ENCODE measurements around the gene GPR78.

The GPR78 gene

DNA sequence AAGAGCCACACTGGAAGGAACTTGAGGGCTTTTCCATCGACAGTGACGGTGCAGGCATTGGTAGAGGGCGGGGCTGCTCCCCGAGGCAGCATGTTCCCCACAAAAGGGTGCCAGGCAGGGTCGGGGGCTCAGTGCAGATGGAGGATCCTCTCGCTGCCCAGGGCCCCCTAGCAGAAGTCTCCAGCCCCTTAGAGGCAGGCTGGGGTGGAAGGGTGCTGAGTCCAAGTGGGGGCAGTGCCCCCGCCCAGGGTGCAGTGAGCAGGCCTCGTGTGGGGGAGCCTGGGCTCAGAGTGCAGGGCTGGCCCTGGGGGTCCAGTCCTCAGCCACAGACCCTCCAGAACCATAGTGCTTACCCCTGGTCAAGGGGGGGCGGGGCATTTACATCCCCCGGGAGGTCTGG lies 21.4 kb downstream of the GPR78 start:
- no peak for DNase-seq

DNA sequence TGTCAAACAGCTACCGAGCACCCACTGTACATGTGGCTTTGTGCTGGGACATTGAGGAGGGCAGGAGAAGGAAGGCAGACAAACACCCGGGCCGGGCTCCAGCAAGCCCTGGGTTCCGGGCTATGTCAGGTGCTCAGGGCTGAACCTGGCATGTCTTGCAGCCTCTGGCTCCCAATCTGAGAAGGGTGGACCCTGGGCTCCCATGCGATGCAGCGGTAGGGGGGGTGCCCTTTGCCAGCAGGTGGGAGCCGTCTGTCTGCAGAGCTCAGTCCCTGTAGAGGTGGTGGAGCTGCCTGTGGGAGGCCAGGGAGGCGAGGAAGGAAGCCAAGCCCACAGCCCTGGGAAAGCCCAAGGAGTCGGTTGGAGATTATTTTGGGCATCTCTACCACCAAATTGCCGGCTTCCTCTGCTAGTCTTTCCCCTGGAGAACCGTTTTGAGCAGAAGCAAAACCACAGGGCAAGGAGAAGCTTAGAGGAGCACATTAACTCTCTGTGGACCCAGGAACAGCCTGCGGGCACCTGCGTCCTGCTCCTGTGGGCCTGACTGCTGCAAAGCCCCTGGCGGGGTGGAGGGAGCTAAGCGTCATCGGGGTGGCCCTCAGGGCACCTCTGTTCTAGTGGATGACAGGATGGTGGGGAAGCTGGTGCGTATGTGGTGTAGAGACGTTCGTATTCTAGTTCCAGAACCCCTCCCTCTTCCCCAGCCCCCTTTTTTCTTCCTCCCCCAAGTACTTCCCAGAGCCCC lies 22.7 kb downstream of the GPR78 start:
- DNase-seq = no peak

DNA sequence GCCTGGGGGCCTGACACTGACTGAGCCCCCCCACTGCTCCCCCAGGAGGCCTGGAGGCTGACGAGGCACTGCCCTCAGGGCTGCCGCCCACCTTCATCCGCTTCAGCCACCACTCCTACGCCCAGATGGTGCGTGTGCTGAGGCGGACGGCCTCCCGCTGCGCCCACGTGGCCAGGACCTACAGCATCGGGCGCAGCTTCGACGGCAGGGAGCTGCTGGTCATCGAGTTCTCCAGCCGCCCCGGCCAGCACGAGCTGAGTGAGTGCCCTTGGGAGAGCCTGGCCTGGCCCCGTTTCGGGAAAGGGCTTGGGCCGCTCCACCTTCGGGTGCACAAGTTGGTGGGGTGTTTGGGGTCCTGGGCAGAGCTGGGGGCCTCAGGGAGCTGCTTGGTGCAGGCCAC lies 23.7 kb downstream of the GPR78 start:
- DNase-seq = no peak

DNA sequence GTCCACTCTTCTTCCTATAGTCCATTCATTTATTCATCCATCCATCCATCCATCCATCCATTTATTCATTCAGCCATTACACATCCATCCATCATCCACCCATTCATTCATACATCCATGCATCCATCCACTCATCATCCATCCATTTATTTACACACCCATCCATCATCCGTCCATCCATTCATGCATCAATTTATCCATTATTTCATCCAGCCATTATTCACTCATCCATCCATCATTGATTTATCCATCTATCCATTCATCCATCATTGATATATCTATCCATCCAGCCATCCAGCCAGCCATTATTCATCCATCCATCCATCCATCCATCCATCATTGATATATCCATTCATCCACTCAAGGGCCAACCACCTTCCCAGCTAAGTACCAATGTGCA lies 25.1 kb downstream of the GPR78 start:
- DNase-seq = no peak

DNA sequence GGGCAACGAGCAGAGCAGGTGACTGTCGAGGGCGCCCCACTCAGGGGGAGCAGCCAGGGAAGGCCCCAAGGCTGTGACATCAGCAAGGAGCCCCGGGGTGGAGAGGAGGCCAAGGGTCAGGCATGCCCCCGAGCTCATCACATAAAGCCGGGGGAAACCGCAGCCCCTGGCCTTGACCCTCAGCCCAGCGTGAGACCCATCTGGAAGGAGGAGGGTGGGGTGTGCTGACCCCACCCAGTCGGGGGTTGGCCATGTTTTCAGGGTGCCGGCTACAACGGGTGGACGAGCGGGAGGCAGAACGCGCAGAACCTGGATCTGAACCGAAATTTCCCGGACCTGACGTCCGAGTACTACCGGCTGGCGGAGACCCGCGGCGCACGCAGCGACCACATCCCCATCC lies 26.3 kb downstream of the GPR78 start:
- no peak for DNase-seq

DNA sequence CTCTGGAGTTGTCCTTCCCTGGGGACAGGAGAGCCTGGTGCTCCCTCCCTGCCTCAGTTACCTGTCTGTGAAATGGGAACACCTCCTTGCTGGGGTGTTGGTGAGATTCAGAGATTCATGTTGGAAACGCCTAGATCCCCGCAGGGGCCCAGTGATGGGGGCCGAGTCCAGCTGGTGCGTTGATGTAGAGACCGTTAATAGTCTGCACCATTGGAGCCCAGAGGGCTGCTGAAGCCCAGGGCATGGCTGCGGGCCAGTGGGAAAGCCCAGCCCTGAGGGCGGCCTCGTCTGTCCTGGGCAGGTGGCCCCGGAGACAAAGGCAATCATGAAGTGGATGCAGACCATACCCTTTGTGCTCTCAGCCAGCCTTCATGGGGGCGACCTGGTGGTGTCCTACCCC lies 26.8 kb downstream of the GPR78 start:
- DNase-seq = no peak

DNA sequence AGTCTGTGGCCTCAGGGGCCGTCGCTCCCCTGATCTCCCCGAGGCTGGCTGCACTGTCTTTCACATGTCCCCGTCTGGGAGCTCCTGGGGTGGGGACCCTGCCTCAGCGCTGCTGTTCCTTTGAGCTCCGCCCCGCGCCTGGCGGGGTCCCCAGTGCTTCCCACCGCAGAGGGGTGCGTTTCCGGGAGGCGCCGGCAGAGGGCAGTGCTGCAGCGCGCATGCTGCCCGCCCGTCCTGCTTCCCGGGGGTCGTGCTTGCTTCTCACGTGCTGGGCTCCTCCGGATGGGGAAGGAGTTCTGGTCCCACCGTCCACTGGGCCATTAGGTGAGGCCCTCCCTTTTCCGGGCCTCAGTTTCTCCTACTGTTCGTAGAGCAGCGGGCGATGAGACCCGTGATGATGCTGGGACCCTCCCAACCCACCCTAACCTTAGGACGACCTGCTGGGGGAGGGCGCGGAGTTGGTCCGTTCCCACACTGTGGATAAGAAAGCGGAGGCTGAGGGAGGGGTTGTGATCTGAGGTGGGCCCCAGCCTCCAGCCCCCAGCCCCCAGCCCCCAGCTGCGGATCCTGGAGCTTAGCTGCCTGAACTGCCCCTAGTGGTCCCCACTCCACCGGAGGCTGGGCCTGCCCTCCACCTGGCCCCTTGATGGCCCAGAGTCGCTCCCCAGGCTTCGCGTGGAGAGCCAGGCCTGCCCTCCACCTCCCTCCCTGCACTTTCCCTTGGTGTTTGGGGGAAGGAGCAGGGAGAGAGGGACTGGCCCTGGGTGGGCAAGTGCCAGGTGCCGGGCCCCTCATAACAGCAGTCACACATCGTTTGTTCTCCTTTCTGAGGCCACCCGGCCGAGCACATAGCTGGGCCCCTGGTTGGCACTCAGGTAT lies 27.6 kb downstream of the GPR78 start:
- peak; percentile 25 for DNase-seq

DNA sequence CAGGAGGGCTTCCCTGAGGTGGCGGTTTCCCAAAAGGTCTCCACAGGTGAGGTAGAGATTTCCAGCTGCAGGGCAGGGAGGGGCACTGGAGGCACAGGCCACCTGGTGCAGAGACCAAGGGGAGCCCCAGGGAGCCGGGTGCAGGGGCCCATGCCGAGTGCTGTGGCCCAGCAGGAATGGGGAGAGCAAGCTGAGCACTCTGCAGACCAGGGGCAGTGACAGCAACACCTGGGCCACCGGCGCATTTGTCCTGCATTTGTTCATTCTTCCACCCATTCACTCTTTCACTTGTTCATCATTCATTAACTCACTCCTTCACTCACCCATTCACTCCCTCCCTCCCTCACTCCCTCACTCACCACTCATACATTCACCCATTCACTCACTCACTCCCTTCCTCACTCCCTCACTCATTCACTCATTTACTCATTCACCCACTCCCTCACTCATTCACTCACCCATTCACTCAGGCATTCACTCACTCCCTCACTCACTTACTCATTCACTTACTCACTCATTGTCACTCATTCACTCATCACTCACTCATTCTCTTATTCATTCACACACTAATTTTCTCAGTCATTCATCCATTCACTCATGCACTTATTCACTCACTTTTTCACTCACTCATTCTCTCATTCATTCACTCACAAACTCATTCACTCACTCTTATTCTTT lies 28.7 kb downstream of the GPR78 start:
- no peak for DNase-seq

DNA sequence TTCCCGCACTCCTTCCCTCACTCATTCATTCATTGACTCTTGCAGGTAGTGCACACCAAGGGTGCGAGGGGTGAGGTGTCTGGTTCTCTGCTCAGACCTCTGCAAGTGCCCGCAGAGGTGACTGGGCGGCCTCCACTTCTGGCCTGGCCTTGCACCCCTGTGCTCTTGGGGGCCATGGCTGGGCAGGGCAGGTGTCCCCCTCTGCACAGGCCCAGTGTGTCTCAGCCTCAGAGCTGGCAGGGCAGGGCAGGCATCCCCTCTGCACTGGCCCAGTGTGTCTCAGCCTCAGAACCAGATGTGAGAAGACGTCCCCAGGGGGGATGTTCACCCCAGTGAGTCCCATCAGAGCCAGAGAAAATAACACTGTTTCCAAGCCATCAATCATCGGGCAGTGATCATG lies 29.2 kb downstream of the GPR78 start:
- no peak for DNase-seq

DNA sequence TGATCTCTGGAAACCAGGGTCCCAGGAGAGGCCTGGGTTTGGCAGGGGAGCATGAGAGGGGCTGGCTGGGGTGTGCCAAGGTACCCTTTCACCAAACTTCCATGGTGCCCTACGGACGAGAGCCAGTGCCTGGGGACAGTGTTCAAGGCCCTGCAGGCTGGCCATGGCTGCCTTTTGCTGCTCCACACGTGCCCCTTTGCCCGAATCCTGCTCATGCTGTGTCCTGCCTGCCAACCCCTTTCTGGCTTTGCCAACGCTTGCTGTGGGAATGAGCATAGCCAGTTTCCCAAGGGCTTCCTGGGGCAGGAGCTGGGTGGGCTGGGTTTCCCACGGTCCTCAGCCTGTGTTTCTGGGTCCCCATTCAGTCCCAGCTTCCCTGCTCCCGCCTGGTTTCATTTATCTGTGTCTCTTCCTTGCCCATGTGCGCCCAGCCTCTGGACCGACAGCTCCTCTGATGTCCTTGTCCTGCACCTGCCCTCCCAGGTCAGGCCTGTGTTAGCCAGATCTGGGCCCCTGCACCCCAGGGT lies 29.7 kb downstream of the GPR78 start:
- no peak for DNase-seq

DNA sequence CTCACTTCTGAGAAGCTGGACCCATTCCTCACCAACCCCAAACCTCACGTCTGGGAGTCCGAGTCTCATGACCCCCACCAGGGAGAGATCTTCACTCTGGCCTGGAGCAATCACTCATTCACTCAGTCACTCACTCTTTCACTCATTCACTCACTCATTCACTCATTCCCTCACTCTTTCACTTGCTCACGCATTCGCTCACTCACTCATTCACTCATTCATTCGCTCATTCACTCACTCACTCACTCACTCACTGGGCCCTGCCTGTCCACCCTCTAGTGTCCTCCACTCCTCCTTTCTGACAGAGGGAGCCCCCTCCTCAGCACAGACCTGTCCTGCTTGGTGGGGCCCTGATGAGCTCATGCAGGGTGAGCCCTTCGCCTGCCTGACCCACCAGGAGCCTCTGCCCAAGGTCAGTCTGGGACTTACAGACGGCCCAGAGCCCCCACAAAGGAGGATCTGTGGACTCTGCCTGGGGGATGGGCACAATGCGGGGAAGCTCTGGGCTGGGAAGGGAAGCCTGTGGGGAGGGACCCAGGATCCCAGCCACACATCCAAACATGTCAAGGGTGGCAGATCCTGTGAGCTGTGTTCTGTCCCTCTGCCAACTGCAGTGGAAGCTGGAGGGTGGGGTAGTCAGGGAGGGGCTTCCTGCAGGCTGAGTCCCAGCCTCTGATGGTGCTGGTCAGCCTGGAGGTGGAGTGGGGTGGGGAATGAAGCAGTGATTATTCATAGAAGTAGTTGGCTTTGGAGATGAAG lies 30.8 kb downstream of the GPR78 start:
- DNase-seq = no peak

DNA sequence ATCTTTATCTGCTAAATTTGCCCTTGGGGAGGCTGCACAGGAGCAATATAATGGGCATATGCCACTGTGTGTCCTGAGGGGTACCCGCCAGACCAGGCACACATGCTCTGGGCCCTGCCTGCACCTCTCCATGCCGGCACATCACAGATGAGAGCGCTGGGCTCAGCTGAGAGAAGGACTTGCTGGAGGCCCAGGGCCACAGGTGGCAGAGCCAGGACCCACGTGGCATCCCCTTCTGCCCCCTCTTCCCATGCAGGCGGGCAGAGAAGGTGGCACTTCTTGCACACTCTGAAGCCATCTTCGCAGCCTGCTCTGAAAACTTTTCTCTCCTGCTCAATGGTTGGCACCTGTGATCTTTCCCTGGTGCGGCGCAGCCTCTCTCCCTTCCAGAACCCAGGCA lies 32.5 kb downstream of the GPR78 start:
- DNase-seq = no peak

DNA sequence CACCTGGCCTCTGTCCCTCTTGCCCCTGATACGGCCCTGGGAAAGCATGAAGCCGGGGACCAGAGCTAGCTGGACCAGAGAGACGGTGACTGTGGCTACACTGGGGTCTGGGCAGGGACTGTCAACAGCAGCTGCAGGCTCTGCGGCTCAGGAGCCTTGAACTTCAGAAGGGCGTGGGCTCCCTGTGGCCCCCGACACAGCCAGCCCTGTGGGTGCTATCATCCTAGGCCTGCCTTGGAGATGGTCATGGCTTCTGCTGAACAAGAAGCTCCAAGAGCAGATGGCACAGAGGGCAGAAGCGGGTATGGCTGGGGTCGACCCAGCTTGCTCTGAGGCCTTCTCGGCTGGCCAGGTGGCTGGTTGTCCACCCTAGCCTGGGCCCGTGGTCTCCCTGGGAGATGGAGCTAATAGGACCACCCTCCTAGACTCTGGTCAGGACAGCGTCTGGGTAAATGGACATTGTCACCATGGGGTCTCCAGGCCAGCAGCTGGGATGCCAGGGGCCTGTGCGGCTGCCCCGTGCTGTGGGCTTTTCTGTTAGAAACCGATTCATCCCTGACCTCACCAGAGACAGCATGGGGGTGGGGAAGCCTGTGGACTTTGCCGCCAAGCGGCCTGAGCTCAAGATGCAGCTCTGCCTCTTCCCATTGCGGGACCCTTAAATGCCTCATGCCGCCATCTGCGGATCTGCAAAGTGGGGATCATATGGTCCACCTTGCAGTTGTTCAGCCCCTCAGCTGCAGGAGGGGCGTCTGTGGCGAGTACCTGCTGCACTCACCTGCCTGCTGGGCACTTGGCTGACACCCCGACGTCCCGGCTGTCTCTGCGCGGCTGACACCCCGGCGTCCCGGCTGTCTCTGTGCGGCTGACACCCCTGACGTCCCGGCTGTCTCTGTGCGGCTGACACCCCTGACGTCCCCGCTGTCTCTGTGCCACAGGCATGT lies 33.5 kb downstream of the GPR78 start:
- DNase-seq = no peak

DNA sequence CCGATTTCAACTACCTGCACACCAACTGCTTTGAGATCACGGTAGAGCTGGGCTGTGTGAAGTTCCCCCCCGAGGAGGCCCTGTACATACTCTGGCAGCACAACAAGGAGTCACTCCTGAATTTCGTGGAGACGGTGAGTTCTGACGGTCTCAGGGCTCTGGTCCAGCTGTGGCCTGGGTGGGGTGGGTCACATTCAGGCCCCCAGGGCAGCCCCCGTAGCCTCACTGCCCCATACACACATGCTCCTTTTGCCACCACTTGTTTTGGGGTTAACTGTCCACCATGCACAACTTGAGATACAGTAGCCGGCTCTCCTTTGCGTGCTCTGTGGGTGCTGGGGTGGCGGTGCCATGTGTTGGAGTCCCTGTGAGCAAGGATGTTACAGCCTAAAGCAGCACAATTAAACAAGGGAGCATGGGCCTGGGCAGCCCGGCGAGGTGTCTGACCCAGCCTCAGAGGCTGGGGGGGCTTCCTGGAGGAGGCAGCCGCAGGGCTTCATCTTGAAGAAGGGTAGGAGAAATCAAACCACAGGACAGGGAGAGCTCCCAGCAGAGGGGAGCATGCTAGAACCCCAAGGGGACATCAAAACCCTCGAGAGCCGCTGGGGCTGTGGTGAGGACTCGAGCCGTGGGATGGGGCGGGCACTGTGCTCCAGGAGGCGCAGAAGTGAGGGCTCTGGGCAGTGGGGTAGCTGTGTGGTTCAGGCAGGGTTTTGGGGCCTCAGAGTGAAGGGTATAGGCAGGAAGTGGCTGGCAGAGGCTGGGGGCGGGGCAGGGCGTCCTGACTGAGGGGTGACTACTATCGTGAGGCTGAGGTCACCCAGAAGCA lies 34.4 kb downstream of the GPR78 start:
- DNase-seq = no peak

DNA sequence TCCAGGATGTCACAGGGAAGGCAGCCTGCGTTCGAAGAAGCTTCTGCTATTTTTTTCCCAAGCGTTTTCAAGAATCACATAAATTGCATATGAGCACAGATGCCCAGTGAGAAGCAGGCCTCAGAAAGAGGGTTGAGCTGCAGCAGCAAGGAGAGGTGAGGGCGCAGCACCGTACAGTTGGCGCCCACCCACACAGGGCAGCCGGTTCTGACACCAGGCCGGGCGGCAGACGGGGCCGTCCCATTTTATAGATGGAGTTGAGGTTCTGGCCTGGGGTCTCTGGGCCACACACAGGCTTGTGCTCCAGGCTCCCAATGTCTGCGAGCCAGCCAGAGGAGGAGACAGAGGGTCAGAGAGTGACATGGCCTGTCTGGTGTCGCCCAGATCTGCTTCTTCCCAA lies 35.2 kb downstream of the GPR78 start:
- DNase-seq = no peak

DNA sequence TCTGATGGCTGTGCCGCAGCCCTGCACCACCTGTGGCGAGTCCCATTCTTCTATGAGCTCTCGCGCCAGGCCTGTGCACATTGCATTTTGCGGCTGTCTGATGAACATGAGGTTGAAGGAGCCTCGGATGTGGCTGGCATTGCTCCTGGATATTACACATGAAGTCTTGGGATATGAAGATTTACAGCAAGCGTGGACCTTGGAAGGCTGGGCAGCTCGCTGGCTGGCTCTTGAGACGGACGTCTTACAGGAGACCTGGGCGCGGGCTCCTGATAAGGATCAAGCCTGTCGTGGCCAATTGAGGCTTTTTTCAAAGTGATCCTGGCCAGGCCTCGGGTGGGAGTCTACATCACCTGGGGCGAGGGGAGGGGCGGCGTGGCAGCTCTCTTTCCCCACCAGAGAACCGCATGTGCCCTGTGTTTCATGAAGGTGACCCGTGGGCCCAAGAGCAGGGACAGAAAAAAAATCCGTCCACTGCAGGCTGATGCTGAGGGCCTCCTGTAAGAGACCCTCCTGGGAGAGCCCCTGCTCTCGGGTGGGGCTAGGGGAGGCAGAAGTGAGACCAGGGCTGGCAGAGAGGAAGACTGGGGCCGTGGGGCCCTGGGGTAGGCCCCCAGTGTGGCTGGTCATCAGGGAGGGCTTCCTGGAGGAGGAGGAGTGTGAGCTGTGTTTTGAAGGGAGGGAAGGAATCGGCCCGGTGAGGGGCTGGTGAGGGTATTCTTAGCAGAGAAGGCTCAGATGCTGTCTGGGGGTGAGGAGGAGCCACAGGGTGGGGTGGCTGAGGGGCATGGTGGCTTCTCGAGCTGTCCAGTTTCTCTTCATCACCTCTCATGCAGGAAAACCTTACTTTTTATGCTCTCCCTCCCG lies 36.0 kb downstream of the GPR78 start:
- no peak for DNase-seq

DNA sequence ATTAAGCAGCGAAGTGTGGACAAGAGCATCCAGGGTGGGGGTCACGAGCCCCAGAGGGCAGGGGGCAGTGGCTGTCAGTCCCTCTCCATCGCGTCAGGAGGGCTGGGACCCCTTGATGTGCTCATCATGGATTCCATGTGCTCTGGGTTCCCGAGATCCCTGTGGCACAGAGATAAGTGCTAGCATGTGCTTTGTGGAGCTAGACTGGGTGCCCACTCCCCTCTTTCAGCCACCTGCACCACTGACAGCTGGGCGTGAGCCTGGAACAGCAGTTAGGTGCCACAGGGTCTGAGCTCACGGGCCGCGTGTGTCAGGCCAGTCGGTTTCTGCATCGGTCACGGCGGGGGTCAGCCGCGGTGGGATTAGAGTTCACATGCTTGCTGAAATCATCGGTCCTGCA lies 36.6 kb downstream of the GPR78 start:
- DNase-seq = no peak

DNA sequence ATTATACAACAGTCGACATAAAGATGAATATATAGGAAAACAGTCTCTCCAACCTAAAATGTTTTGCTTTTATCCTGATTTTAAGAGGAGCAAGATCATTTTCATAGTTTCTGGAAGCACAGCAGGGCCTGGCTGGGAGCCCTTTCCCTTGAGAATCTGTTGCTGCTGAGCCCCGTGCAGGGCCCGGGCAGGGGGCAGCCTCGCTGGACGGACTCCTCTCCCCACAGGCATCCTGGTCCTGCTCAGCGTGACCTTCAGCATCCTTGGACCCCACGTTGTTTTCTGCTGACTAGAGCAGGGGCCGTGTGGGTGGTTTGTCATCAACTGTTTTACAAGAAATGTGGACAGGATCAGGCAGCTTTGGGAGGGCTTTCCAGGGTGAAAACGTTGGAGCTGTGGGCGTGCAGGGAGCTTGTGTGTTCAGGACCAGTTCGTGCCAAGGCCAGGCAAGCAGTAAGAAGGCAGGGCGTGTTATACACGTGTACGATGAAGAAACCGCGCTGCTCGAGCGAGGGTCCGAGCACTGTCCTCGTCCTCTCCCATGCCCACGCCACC lies 37.4 kb downstream of the GPR78 start:
- DNase-seq = no peak

DNA sequence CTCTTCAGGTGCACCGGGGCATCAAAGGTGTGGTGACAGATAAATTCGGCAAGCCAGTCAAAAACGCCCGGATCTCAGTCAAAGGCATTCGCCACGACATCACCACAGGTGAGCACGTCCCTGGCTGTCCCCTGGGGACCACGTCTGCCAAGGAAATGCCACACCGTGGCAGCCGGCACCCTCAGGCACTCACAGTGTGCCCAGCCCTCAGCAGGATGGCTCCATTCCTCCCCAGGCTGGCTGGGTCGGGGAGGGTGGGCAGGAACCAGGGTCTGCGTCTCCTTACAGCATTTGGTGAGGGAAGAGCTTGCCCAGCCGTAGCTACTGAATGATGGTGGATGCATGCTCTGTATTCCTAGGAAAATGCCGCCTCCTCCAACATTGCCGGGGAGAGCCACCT lies 38.2 kb downstream of the GPR78 start:
- no peak for DNase-seq

All from T-helper 9 cell (primary cell).